Activated T-cell treated with anti-CD3 and anti-CD28 coated beads, Interleukin-2, amount 50 U/mL, for 4 hours (primary cell): ENCODE results near the gene PRDM2. TPM values are rescaled to one million over a fixed set of nuclear protein-coding genes. Genes with fewer than 3 reads are reported as not detected.
"Not testable (repeated sequence)": the region's sequence is repeated elsewhere in the genome, so short reads cannot be mapped to it uniquely, and the experiment has no call there.

Experiments used
- ATAC-seq, 2 donors: fragments of 200-7000 bp; cut with Tn5 transposase; one replicate each; pipeline ENCODE4 v1.10.0; 2021
- DNase-seq: peaks from one replicate; pipeline ENCODE4 v3.0.0-alpha.2; 2020
- H3K27me3 Mint-ChIP-seq: one replicate; pipeline ENCODE4 v1.8.0; 2021; ENCODE audit warnings: low read depth, mixed read lengths
- H3K36me3 Mint-ChIP-seq: one replicate; pipeline ENCODE4 v1.8.0; 2022; ENCODE audit warnings: mixed read lengths; ENCODE audit not compliant: insufficient read depth
- H3K4me1 Mint-ChIP-seq: one replicate; pipeline ENCODE4 v1.8.0; 2021; ENCODE audit warnings: low read depth, mixed read lengths
- H3K4me3 Mint-ChIP-seq: one replicate; pipeline ENCODE4 v1.8.0; 2021; ENCODE audit warnings: mild to moderate bottlenecking, moderate library complexity, mixed read lengths
- H3K9me3 Mint-ChIP-seq: one replicate; pipeline ENCODE4 v1.8.0; 2021; ENCODE audit warnings: mixed read lengths
- total RNA-seq, 3 donors: library from RNA; stranded (reverse); gene quantifications; one replicate each; pipeline ENCODE4 v1.2.1, GENCODE V29; 2021

PRDM2 gene, protein sequence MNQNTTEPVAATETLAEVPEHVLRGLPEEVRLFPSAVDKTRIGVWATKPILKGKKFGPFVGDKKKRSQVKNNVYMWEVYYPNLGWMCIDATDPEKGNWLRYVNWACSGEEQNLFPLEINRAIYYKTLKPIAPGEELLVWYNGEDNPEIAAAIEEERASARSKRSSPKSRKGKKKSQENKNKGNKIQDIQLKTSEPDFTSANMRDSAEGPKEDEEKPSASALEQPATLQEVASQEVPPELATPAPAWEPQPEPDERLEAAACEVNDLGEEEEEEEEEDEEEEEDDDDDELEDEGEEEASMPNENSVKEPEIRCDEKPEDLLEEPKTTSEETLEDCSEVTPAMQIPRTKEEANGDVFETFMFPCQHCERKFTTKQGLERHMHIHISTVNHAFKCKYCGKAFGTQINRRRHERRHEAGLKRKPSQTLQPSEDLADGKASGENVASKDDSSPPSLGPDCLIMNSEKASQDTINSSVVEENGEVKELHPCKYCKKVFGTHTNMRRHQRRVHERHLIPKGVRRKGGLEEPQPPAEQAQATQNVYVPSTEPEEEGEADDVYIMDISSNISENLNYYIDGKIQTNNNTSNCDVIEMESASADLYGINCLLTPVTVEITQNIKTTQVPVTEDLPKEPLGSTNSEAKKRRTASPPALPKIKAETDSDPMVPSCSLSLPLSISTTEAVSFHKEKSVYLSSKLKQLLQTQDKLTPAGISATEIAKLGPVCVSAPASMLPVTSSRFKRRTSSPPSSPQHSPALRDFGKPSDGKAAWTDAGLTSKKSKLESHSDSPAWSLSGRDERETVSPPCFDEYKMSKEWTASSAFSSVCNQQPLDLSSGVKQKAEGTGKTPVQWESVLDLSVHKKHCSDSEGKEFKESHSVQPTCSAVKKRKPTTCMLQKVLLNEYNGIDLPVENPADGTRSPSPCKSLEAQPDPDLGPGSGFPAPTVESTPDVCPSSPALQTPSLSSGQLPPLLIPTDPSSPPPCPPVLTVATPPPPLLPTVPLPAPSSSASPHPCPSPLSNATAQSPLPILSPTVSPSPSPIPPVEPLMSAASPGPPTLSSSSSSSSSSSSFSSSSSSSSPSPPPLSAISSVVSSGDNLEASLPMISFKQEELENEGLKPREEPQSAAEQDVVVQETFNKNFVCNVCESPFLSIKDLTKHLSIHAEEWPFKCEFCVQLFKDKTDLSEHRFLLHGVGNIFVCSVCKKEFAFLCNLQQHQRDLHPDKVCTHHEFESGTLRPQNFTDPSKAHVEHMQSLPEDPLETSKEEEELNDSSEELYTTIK (N-terminal part only)
- total RNA-seq, result 10 to 100 TPM; 39.7 to 44.5 (median 43.2) TPM

DNA sequence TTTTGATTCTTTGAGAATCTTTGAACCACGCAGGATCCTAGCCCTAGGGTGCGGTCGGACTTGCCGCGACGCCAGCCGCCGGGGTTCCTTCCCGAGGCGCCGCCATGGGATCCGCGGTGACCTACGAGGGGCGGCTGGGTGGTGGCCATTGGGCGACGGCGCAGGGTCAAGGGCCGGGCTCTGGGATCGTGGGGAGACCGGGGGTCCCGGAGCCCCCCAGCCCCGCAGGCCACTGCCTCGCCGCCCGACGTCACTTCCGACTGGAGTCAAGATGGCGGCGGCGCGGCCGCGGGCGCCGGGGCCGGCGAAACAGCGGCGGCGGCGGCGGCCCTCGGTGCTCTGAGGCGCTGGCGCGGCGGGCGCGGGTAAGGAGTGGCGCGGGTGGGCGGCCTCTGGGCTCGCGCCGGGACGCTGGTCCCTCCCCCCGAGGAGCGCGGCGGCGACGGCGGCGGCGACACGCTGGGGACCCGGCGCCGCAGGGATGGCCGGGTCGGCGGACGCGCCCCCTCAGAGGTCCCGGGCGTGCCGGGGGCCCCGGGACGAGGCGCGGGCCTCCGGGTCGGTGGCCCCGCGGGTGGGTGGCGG lies at the start of gene PRDM2:
Gene PRDM2, plus strand, starts transcription at position 253 of the 585 bp plus-strand sequence. CDS start 15,418 bp downstream, outside the sequence.
- Mint-ChIP-seq H3K4me3 (peak within 1 kb of the TSS; percentile 96), H3K36me3 (peaks cover 7% of the 10 kb centered on the region), H3K9me3 (peaks cover 5% of the 10 kb centered on the region), H3K4me1 (peaks cover 47% of the 10 kb centered on the region), H3K27me3 (no peaks in the 10 kb centered on the region)
- ATAC-seq (peak; percentile 74 to 81), DNase-seq (peak; percentile 53)

DNA sequence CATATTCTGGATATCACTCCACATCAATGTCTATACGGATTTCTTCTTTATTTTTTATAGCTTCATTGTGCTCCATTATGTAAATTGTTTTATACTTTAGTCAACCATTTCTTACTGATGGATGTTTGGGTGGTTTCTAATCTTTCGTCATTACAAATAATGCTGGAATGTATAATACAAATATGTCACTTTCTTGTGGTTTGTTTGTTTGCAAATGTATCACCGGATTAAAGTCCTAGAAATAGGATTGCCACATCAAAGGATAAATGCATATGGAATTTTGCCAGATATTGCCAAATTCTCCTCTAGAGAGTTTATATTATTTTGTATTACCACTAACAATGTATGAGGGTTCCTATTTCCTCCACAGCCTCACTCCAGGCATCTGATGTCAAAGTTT lies 48.7 kb upstream of the PRDM2 start:
- Mint-ChIP-seq H3K4me3 (no peak overlapping the region), H3K27me3 (peaks cover 22% of the 10 kb centered on the region), H3K4me1 (no peaks in the 10 kb centered on the region), H3K36me3 (no peaks in the 10 kb centered on the region), H3K9me3 (peaks cover 9% of the 10 kb centered on the region)
- no peak for DNase-seq
- ATAC-seq, result no peak

DNA sequence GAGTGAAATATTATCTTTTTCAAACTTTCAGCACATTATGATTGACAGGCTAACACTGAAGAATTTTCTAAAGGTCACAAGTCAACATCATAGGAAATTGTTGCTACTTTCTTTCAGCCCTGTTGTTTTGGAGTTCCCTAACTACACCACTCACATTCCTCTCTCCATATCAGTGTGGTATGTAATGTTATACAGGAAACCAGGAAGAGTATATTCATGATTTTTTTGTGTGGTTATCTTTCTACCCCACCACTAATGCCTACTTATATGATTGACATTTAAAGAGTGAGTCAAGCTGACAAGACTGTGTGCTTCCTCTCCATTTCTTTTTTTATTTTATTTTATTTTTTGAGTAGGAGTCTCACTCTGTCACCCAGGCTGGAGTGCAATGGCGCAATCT lies 47.8 kb upstream of the PRDM2 start:
- Mint-ChIP-seq H3K4me1 (no peaks in the 10 kb centered on the region), H3K9me3 (peaks cover 9% of the 10 kb centered on the region), H3K4me3 (no peak overlapping the region), H3K36me3 (no peaks in the 10 kb centered on the region), H3K27me3 (peaks cover 22% of the 10 kb centered on the region)
- DNase-seq (no peak), ATAC-seq (no peak)

DNA sequence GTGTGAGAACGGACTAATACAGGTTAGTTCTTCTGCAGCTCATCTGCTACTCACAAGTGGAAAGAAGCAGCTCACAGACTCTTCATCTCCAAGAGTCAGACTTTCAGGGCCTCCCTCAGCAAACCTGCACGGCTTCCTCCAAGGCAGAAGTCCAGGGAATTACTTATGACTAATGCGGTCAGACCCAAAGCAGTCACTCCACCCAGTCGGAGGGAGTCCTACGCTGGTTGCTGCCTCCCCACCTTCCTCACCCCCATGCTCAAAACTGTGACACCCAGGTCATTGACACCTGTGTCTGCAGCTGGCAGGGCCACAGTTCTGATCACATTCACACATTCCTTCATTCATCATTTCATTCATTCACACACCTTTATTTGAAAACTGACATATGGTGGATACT lies 38.4 kb upstream of the PRDM2 start:
- Mint-ChIP-seq H3K4me1 (peaks cover 8% of the 10 kb centered on the region), H3K4me3 (no peak overlapping the region), H3K9me3 (peaks cover 4% of the 10 kb centered on the region), H3K27me3 (peaks cover 6% of the 10 kb centered on the region), H3K36me3 (peaks cover 3% of the 10 kb centered on the region)
- ATAC-seq (no peak), DNase-seq (no peak)

DNA sequence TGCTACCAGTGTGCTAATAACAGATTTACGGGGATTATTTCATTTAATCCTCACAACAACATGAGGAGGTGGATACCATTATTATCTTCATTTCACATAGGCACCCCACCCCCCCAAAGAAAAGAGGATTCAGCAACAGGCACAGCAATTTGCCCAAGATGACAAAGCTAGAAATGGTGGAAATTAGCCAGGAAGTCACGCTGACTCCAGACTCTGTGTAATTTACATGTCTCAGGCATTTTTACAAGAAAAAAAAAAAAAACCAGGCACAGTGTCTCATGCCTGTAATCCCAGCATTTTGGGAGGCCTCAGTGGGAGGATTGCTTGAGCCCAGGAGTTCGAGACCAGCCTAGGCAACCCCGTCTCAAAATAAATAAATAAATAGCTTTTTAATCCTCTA lies 37.5 kb upstream of the PRDM2 start:
- Mint-ChIP-seq H3K9me3 (peaks cover 4% of the 10 kb centered on the region), H3K36me3 (peaks cover 3% of the 10 kb centered on the region), H3K4me1 (peaks cover 8% of the 10 kb centered on the region), H3K27me3 (peaks cover 5% of the 10 kb centered on the region), H3K4me3 (no peak overlapping the region)
- DNase-seq, result no peak
- no peak for ATAC-seq

DNA sequence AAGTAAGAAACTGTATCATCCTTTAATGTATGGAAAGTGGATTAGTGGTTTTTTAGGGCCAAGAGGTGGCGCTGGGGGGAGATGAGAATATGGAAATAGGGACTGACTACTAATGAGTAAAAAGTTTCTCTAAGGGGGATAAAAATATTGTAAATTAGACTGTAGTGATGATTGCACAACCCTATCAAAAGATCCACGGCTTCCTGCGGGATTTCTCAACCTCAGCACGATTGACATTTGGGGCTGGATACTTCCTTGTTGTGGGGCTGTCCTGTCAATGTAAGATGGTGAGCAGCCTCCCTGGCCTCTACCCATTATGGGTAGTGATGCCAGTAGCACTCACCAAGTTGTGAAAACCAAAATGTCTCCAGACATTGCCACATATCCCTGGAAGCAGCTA lies 36.0 kb upstream of the PRDM2 start:
- ATAC-seq (no peak), DNase-seq (no peak)
- Mint-ChIP-seq H3K4me3 (no peak overlapping the region), H3K36me3 (peaks cover 3% of the 10 kb centered on the region), H3K27me3 (peaks cover 5% of the 10 kb centered on the region), H3K4me1 (peaks cover 8% of the 10 kb centered on the region), H3K9me3 (peaks cover 4% of the 10 kb centered on the region)

DNA sequence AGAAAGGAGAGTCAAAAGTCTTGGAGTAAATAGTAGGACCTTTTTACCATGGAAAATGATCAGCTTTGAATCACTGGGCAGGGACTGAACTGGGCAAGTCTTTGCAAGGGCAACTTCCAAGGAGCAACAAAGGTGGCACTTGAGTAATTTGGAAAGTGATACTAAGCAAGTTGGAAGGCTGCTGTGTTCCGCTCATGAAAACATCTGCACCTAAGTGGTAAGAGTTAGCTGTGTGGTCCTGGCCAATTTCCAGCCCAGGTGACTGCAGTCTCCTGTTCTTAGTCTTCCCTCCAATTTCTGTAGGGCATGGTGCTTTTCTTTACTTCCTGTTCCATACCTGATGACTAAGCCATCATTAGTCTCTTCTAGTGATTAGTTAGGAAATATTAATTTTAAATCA lies 35.5 kb upstream of the PRDM2 start:
- ATAC-seq (no peak), DNase-seq (no peak)

DNA sequence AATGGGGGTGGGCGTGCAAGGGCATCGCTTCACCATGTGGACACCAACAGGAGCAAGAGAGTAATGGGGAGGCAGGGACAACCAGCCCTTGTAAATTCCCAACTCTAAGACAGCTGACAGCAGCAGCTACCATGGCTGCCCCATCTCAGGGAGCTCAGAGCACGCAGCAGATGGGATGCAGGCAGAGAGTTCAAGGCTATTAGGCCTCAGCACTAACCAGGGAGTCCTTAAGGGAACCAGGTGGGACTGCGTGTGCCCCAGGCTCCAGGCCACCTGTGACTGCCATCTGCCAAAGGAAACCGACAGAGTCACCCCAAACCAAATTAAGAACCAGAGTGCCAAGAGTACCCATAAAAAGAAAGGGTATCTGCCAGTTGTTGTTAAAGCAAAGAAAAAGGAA lies 33.7 kb upstream of the PRDM2 start:
- Mint-ChIP-seq H3K9me3 (no peaks in the 10 kb centered on the region), H3K27me3 (peaks cover 2% of the 10 kb centered on the region), H3K4me1 (peaks cover 8% of the 10 kb centered on the region), H3K36me3 (no peaks in the 10 kb centered on the region), H3K4me3 (no peak overlapping the region)
- DNase-seq (no peak), ATAC-seq (no peak)

More for the DNA sequence above, 35.5 kb upstream of the PRDM2 start:
- Mint-ChIP-seq H3K27me3 (peaks cover 2% of the 10 kb centered on the region), H3K4me3 (no peak overlapping the region), H3K4me1 (peaks cover 8% of the 10 kb centered on the region), H3K36me3 (peaks cover under 1% of the 10 kb centered on the region), H3K9me3 (peaks cover under 1% of the 10 kb centered on the region)

DNA sequence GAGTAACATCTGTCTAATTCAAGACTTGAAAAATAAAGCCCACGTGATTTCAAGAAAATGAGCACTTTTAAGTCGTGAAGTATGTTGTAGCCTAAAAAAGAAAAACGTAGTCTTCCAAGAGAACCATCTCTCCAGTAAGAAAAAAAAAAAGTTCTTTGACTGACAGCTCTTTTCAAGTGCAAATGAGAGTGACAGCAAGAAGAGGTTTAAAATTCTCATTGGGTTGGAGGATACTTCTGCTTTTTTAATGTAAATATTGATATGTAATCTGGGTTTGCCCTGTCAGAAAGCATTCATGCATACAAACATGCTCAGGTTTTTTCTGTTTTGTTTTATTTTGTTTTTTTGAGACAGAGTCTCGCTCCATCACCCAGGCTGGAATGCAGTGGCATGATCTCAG lies 32.3 kb upstream of the PRDM2 start:
- DNase-seq (no peak), ATAC-seq (no peak)
- no peaks in the 10 kb centered on the region for H3K36me3 Mint-ChIP-seq
- H3K27me3 Mint-ChIP-seq, result peaks cover 2% of the 10 kb centered on the region
- peaks cover 8% of the 10 kb centered on the region for H3K4me1 Mint-ChIP-seq
- no peaks in the 10 kb centered on the region for H3K9me3 Mint-ChIP-seq
- H3K4me3 Mint-ChIP-seq, result no peak overlapping the region

DNA sequence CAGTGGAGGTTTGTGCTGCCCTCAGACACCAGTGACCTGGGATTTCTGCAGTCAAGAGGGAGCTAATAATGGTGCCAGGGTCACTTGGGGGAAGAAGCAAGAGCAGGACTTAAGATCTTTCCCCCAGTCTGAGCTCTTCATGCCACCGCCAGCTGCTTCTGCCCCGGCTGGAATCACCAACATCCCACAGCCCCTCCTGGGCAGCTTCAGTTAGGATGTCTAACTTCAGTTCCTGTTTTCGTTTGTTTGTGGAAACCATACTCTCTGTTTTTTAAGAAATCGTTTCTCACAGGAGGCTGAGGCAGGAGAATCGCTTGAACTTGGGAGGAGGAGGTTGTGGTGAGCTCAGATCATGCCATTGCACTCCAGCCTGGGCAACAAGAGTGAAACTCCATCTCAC lies 25.6 kb upstream of the PRDM2 start:
- Mint-ChIP-seq H3K9me3 (peaks cover 3% of the 10 kb centered on the region), H3K4me3 (no peak overlapping the region), H3K27me3 (peaks cover 7% of the 10 kb centered on the region), H3K36me3 (no peaks in the 10 kb centered on the region), H3K4me1 (no peaks in the 10 kb centered on the region)
- no peak for ATAC-seq
- no peak for DNase-seq

DNA sequence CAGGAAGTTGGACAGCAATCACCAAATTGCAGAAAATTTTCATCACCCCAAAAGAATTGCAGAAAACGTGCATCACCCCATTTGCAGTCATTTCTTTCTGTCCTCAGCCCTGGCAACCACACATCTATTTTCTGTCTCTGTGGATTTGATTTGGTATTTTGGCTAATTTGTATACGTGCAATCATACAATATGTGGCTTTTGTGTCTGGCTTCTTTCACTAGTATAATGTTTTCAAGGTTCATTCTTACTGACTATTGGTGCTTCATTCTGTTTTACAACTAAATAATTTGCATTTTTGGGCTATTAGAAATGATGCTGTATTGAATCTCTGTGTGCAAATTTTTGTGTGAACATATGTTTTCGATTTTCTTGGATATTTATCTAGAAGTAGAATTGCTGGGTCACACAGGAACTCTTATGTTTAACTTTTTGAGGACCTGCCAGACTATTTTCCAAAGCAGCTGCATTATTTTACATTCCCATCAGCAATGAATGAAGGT lies 24.8 kb upstream of the PRDM2 start:
- no peak for ATAC-seq
- Mint-ChIP-seq H3K9me3 (peaks cover 3% of the 10 kb centered on the region), H3K27me3 (peaks cover 11% of the 10 kb centered on the region), H3K36me3 (no peaks in the 10 kb centered on the region), H3K4me3 (no peak overlapping the region), H3K4me1 (no peaks in the 10 kb centered on the region)
- no peak for DNase-seq

DNA sequence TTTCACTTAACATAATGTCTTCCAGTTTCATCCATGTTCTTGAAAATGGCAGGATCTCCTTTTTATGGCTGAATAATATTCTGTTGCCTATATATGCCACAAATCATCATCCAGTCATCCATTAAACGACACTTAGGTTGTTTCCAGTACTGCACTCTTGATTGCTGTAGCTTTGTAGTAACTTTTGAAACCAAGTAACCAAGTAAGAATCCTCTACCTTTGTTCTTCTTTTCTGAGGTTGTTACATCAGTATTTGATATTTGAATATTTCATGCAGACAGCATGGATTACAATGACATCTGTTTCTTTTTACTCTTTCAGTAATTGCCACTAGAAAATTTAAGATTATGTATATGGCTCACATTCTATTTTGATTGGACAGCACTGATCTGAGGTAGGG lies 22.1 kb upstream of the PRDM2 start:
- no peak for DNase-seq
- Mint-ChIP-seq H3K9me3 (peaks cover 3% of the 10 kb centered on the region), H3K4me1 (no peaks in the 10 kb centered on the region), H3K36me3 (no peaks in the 10 kb centered on the region), H3K27me3 (peaks cover 11% of the 10 kb centered on the region), H3K4me3 (no peak overlapping the region)
- ATAC-seq, result no peak

DNA sequence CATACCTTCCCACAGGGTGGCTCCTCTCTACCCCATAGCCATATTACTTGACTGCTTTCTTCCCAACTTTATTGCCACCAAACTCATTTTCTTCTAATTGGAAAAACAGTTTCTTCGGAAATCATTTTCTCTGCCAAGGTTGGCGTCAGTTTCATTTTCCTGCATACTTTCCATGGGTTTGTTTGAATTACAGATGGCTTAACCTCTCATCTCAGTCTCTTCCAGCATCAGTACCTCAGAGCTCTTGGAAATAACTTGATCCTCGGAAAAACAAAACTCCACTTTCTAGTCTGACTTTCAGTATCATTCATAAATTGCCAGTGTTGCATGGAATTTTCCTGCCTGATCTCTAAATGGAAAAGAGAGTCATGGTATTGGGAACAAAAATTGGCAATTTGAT lies 20.3 kb upstream of the PRDM2 start:
- ATAC-seq, result no peak
- DNase-seq, result no peak
- Mint-ChIP-seq H3K4me3 (no peak overlapping the region), H3K9me3 (peaks cover 3% of the 10 kb centered on the region), H3K4me1 (no peaks in the 10 kb centered on the region), H3K36me3 (no peaks in the 10 kb centered on the region), H3K27me3 (peaks cover 11% of the 10 kb centered on the region)

DNA sequence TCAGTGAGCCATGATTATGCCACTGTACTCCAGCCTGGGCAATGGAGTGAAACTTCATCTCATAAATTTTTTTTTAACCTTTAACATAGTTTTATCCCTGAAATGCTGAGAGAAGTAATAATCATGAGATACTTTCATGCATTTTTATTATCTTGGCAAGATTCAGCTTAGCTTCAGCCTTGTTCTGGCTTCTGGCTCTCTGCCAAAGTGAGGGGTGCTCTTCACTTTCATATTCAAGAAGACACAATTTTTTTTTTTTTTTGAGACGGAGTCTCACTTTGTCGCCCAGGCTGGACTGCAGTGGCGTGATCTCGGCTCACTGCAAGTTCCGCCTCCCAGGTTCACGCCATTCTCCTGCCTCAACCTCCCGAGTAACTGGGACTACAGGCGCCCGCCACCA lies 19.4 kb upstream of the PRDM2 start:
- H3K36me3 Mint-ChIP-seq, H3K9me3 Mint-ChIP-seq, H3K4me1 Mint-ChIP-seq, DNase-seq, H3K4me3 Mint-ChIP-seq, ATAC-seq: not testable (repeated sequence)
- peaks cover 12% of the 10 kb centered on the region for H3K27me3 Mint-ChIP-seq
